ENCODE data around the gene FAM222A.

The FAM222A gene

GRCh38 chr12:109783135-109783964 is 69.7 kb downstream of the FAM222A start:
- in situ Hi-C loops (cut with HindIII; ENCODE audit: low sequenced_read_pairs), result no loop called here
- H3K4me3 ChIP-seq (ENCODE audit: low read depth, low read length), result no peak overlapping the region
- DNase-seq (ENCODE audit: low read depth, low spot score), result no peak
- no peak for TF ChIP-seq CTCF (IDR thresholded peaks at IDR 0.05; ENCODE audit: low read depth, low read length)

DNA sequence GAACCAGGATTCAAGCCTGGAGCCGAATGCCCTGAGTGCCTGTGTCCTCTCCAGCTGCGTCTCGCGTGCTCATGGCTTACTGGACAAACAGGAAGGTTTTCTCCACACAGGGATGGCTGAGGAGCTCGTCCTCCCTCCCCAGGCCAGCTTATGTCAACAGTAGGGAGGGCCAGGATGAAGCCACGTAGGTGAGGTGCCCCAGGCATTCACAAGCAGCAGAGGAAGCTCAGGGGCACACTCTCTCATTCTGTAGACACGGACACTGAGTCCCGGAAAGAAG is 70.3 kb downstream of the FAM222A start:
- DNase-seq (ENCODE audit: low read depth, low spot score), result no peak
- TF ChIP-seq CTCF (IDR thresholded peaks at IDR 0.05; ENCODE audit: low read depth, low read length), result no peak
- H3K4me3 ChIP-seq (ENCODE audit: low read depth, low read length), result no peak overlapping the region
- in situ Hi-C loops (cut with HindIII; ENCODE audit: low sequenced_read_pairs), result no loop called here

- no peak overlapping the region for H3K4me3 ChIP-seq (ENCODE audit: low read depth, low read length)
- no peak for DNase-seq (ENCODE audit: low read depth, low spot score)
- TF ChIP-seq CTCF (IDR thresholded peaks at IDR 0.05; ENCODE audit: low read depth, low read length), result no peak
- in situ Hi-C loops (cut with HindIII; ENCODE audit: low sequenced_read_pairs), result no loop called here
Measured at GRCh38 chr12:109785854-109786253, 72.2 kb downstream of the FAM222A start.

DNA sequence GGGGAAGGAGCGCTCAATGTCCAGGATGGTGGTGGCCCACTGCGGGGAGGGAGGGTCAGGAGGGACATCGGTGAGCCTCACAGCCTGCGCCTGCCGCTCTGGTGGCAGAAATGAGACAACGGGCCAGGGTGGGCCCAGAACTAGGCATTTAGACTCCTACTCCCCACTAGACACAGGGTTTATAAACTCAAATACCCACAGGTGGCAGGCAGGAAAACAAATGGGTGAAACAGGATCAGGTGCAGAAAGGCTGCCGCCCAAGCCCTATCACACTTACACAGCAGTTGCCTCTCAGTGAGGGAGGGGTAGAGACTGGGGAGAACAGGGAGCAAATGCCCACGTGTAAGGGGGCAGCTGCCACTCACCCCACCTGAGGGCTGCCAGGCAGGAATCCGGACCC is 73.2 kb downstream of the FAM222A start:
- H3K4me3 ChIP-seq (ENCODE audit: low read depth, low read length), result no peak overlapping the region
- TF ChIP-seq CTCF (IDR thresholded peaks at IDR 0.05; ENCODE audit: low read depth, low read length), result no peak

GRCh38 chr12:109789526-109790048 is 76.0 kb downstream of the FAM222A start:
- H3K4me3 ChIP-seq (ENCODE audit: low read depth, low read length), result no peak overlapping the region
- TF ChIP-seq CTCF (IDR thresholded peaks at IDR 0.05; ENCODE audit: low read depth, low read length), result no peak
- in situ Hi-C loops (cut with HindIII; ENCODE audit: low sequenced_read_pairs), result no loop called here
- DNase-seq (ENCODE audit: low read depth, low spot score), result no peak

More for the DNA sequence above, 73.2 kb downstream of the FAM222A start:
- DNase-seq (ENCODE audit: low read depth, low spot score), result no peak
- in situ Hi-C loops (cut with HindIII; ENCODE audit: low sequenced_read_pairs), result no loop called here

DNA sequence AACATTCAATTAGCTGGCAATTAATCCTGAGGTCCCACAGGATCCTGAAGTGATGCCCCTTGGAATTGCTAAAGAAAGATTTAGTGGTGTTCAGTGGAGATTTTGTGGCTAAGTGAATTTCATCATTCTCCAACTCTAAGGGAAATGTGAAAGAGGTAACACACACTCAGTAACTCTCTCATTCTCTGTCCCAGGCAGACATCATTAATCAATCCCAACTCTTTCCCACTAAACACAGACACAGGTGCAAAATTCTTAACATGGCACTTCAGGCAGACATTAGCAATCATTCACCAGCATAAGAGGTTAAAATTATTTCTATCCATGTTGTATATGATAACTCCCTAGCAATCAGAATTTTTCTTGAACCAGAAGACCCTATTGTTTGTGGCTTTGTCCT is 79.4 kb downstream of the FAM222A start:
- in situ Hi-C loops (cut with HindIII; ENCODE audit: low sequenced_read_pairs), result no loop called here
- no peak overlapping the region for H3K4me3 ChIP-seq (ENCODE audit: low read depth, low read length)
- TF ChIP-seq CTCF (IDR thresholded peaks at IDR 0.05; ENCODE audit: low read depth, low read length), result no peak
- no peak for DNase-seq (ENCODE audit: low read depth, low spot score)

Measured in astrocyte of the spinal cord (primary cell).